PFSK-1 (cell line): ENCODE data around the gene CACNB2.

ENCODE experiments used
- POLR2AphosphoS5 ChIP-seq: IDR thresholded peaks from 2 replicates; pipeline ENCODE4 v1.6.1; 2012; ENCODE audit warnings: low read depth, mild to moderate bottlenecking, control low read depth, low read length, moderate library complexity
- TAF1 ChIP-seq: IDR thresholded peaks from 2 replicates; pipeline ENCODE4 v1.6.1; 2012; ENCODE audit warnings: low read length, control low read depth, borderline replicate concordance; ENCODE audit not compliant: insufficient read depth
- TF ChIP-seq, protein P1 (sequence below), 2 experiments: IDR thresholded peaks; 2 replicates each; pipeline versions ENCODE4 v1.6.1 to v1.8.0; 2011 to 2012; ENCODE audit warnings: low read depth in 2 of 2, low read length in 2 of 2, control low read depth in 1 of 2, inconsistent platforms in 1 of 2, mild to moderate bottlenecking in 1 of 2, moderate library complexity in 1 of 2; ENCODE audit not compliant: insufficient read depth in 1 of 2

DNA sequence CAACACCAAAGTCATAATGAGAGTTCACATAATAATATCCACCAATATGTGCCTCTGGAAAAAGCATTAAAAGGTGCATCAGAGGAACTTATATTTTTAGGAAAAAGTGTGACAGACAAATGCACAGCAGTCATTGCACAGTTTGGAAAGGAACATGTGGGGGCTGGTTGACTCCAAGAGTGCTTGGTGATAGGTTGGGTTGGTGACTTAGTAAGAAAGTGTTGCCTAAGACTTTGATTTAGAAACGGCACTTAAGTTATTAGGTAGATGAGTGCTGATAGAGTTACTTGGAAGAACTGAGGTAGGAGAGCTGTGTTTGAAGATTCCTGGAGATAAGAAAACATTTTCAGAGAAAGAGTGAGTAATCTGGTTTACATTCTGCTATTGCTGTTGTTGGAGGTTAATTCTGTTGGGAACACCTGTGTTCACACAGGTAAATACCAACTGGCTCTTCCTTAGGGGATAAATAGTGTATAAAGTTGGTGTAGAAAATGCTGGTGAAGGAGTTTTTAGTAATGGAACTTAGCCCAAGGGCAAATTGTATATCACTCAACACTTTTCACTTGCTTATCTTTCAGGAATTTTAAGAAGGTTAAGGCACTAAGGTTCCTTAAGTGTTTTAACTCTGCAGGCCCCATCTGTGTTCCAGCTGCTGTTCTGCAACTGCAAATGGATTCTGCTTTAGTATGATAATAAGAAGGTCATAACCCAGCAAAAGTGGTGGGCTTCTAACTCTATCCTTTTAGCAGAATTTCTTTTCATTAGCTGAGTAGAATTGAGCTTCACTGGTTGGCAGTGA, 315.1 kb downstream of the CACNB2 start:
- TF ChIP-seq, protein P1, sequence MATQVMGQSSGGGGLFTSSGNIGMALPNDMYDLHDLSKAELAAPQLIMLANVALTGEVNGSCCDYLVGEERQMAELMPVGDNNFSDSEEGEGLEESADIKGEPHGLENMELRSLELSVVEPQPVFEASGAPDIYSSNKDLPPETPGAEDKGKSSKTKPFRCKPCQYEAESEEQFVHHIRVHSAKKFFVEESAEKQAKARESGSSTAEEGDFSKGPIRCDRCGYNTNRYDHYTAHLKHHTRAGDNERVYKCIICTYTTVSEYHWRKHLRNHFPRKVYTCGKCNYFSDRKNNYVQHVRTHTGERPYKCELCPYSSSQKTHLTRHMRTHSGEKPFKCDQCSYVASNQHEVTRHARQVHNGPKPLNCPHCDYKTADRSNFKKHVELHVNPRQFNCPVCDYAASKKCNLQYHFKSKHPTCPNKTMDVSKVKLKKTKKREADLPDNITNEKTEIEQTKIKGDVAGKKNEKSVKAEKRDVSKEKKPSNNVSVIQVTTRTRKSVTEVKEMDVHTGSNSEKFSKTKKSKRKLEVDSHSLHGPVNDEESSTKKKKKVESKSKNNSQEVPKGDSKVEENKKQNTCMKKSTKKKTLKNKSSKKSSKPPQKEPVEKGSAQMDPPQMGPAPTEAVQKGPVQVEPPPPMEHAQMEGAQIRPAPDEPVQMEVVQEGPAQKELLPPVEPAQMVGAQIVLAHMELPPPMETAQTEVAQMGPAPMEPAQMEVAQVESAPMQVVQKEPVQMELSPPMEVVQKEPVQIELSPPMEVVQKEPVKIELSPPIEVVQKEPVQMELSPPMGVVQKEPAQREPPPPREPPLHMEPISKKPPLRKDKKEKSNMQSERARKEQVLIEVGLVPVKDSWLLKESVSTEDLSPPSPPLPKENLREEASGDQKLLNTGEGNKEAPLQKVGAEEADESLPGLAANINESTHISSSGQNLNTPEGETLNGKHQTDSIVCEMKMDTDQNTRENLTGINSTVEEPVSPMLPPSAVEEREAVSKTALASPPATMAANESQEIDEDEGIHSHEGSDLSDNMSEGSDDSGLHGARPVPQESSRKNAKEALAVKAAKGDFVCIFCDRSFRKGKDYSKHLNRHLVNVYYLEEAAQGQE (IDR thresholded peaks at IDR 0.05; ENCODE audit: insufficient read depth in 1 of 2, low read depth in 2 of 2, low read length in 2 of 2), result no peak
- TF ChIP-seq POLR2AphosphoS5 (no peak), TAF1 (no peak)
